Measurements from ENCODE around the gene EHBP1L1.
A peak's percentile ranks its signal among the peaks of the same experiment; 100 is the strongest.

The EHBP1L1 gene

GRCh38 chr11:65547446-65548125, 28.3 kb upstream of the EHBP1L1 start:
- no peak for TF ChIP-seq CTCF (IDR thresholded peaks at IDR 0.05; ENCODE audit: borderline replicate concordance, insufficient read depth, low read depth, low read length)
- H3K4me3 ChIP-seq (ENCODE audit: low read depth, low read length): no peak overlapping the region

- no peak overlapping the region for H3K4me3 ChIP-seq (ENCODE audit: low read depth, low read length)
- no peak for TF ChIP-seq CTCF (IDR thresholded peaks at IDR 0.05; ENCODE audit: borderline replicate concordance, insufficient read depth, low read depth, low read length)
Measured at GRCh38 chr11:65548395-65548794, 27.5 kb upstream of the EHBP1L1 start.

DNA sequence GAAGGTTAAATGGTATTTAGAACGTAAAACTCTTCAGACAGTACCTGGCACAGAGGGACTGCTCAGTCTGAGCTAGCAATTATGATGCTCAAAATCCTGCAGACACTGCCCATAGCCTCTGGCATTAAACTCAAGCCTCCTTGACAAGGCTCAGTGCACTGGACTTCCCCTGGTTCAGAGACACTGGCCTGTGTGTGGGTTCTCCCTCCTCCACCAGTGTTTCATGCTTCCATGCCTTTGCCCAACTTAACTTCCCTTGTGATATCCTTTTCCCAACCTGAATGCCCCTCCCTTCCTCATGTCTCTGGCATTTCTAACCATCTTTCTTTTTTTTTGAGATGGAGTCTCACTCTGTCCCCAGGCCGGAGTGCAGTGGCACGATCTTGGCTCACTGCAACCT, 26.8 kb upstream of the EHBP1L1 start:
- no peak overlapping the region for H3K4me3 ChIP-seq (ENCODE audit: low read depth, low read length)

GRCh38 chr11:65551572-65552387, 24.1 kb upstream of the EHBP1L1 start:
- TF ChIP-seq CTCF (IDR thresholded peaks at IDR 0.05; ENCODE audit: borderline replicate concordance, insufficient read depth, low read depth, low read length): peak; percentile 86
- no peak overlapping the region for H3K4me3 ChIP-seq (ENCODE audit: low read depth, low read length)

More for the DNA sequence above, 26.8 kb upstream of the EHBP1L1 start:
- TF ChIP-seq CTCF (IDR thresholded peaks at IDR 0.05; ENCODE audit: borderline replicate concordance, insufficient read depth, low read depth, low read length): no peak

DNA sequence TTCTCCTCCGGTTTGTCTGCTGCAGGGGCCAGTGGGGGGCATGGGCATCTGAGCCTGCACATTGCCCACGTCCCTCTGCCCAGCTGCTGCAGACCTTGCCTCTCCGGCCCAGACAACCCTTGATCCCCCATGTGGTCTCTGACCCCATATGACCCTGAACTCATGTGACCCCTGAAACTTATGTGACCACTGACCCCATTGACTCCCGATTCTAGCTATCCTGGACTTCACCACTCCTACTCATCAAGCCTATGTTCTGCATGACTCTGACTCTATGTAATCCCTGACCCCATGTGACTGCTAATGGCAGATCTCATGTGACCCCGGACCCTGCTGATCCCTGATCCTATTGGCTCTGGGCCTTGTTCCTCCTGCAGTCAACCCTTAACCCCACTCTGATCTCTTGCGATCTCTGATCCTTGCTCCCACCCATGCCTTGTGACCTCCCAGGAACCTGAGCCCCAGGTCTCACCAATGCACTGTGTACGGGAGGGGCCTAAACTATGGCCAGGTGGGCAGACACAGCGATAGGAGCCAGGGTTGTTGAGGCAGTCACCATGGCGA, 23.4 kb upstream of the EHBP1L1 start:
- no peak overlapping the region for H3K4me3 ChIP-seq (ENCODE audit: low read depth, low read length)
- TF ChIP-seq CTCF (IDR thresholded peaks at IDR 0.05; ENCODE audit: borderline replicate concordance, insufficient read depth, low read depth, low read length): no peak

GRCh38 chr11:65553301-65554001, 22.4 kb upstream of the EHBP1L1 start:
- H3K4me3 ChIP-seq (ENCODE audit: low read depth, low read length): no peak overlapping the region

More at GRCh38 chr11:65553301-65554001, 22.4 kb upstream of the EHBP1L1 start:
- no peak for TF ChIP-seq CTCF (IDR thresholded peaks at IDR 0.05; ENCODE audit: borderline replicate concordance, insufficient read depth, low read depth, low read length)
